HepG2 (cell line): ENCODE data around the gene SLC25A1. TPM values are rescaled to one million over a fixed set of nuclear protein-coding genes. Genes with fewer than 3 reads are reported as not detected.

Experiments used
- ATRX ChIP-seq: sonication (generic); formaldehyde crosslinking; IDR thresholded peaks from 2 replicates; pipeline ENCODE4 v1.4.0; 2020; ENCODE audit warnings: missing genetic modification reagents, borderline replicate concordance
- REPIN1 ChIP-seq: sonication (generic); formaldehyde crosslinking; IDR thresholded peaks from 2 replicates; pipeline ENCODE4 v1.8.0; 2022; ENCODE audit warnings: missing genetic modification reagents, low read depth, mild to moderate bottlenecking, borderline replicate concordance
- SRSF9 ChIP-seq: fragments of 200-400 bp; formaldehyde crosslinking; IDR thresholded peaks from 2 replicates; pipeline ENCODE4 v1.6.1; 2018; ENCODE audit warnings: borderline replicate concordance, mild to moderate bottlenecking, low read depth, low read length; ENCODE audit not compliant: insufficient read depth, poor library complexity, severe bottlenecking
- ZNF484 ChIP-seq: sonication (generic); formaldehyde crosslinking; IDR thresholded peaks from 2 replicates; pipeline ENCODE4 v1.5.1; 2020; ENCODE audit warnings: mild to moderate bottlenecking, low read depth, missing genetic modification reagents, borderline replicate concordance
- ZNF513 ChIP-seq: sonication (generic); formaldehyde crosslinking; conservative IDR thresholded peaks from 2 replicates; pipeline ENCODE4 v1.5.0; 2020; ENCODE audit warnings: missing genetic modification reagents
- ZNF556 ChIP-seq: sonication (generic); formaldehyde crosslinking; IDR thresholded peaks from 2 replicates; pipeline ENCODE4 v1.4.0; 2020; ENCODE audit warnings: mild to moderate bottlenecking, missing genetic modification reagents, borderline replicate concordance
- polyA plus RNA-seq, 8 experiments: library from polyadenylated mRNA; depleted of rRNA in 3 of 8; stranded (reverse) in 7 of 8; unstranded in 1 of 8; fragments of >200 nt; fragmentation: Illumina TruSeq in 4 of 8; extraction: Trizol in 4 of 8; gene quantifications; 2 replicates each; pipeline versions ENCODE4 v1.2.1 to v1.2.3, GENCODE V29; 2011 to 2016; ENCODE audit warnings: low read depth in 4 of 8, missing spikeins in 1 of 8, mixed read lengths in 1 of 8; ENCODE audit not compliant: insufficient read depth in 1 of 8
- total RNA-seq, 5 experiments: library from RNA; depleted of rRNA; stranded (reverse); fragments of >200 nt; fragmentation: Illumina TruSeq; extraction: Trizol; gene quantifications; 2 replicates each; pipeline ENCODE4 v1.2.3, GENCODE V29; 2016; ENCODE audit warnings: low read depth in 1 of 5
- TF ChIP-seq, protein P1 (sequence below): sonication (generic); formaldehyde crosslinking; IDR thresholded peaks from 2 replicates; pipeline ENCODE4 v1.5.1; 2020; ENCODE audit warnings: missing genetic modification reagents, mild to moderate bottlenecking, borderline replicate concordance
- TF ChIP-seq, protein P2 (sequence below): sonication (generic); formaldehyde crosslinking; IDR thresholded peaks from one replicate; pipeline ENCODE4 v1.5.1; 2020; ENCODE audit warnings: mild to moderate bottlenecking, missing genetic modification reagents; ENCODE audit errors: not compliant biosample characterization
- TF ChIP-seq, protein P3 (sequence below): sonication (generic); formaldehyde crosslinking; IDR thresholded peaks from 2 replicates; pipeline ENCODE4 v1.4.0; 2020; ENCODE audit warnings: missing genetic modification reagents, mild to moderate bottlenecking, borderline replicate concordance
- TF ChIP-seq, protein P4 (sequence below): sonication (generic); formaldehyde crosslinking; IDR thresholded peaks from 2 replicates; pipeline ENCODE4 v1.9.0; 2021; ENCODE audit warnings: missing genetic modification reagents, borderline replicate concordance

SLC25A1 gene
- total and polyA plus RNA-seq, 2 of the 13 experiments (the other 11 are each of a cell fraction or from before 2014, with no cell fraction given): 49.4 to 161 TPM

- TF ChIP-seq, protein P1, sequence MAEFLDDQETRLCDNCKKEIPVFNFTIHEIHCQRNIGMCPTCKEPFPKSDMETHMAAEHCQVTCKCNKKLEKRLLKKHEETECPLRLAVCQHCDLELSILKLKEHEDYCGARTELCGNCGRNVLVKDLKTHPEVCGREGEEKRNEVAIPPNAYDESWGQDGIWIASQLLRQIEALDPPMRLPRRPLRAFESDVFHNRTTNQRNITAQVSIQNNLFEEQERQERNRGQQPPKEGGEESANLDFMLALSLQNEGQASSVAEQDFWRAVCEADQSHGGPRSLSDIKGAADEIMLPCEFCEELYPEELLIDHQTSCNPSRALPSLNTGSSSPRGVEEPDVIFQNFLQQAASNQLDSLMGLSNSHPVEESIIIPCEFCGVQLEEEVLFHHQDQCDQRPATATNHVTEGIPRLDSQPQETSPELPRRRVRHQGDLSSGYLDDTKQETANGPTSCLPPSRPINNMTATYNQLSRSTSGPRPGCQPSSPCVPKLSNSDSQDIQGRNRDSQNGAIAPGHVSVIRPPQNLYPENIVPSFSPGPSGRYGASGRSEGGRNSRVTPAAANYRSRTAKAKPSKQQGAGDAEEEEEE (CRISPR knock-in tag): no peak
- no peak for TF ChIP-seq SRSF9
- TF ChIP-seq ZNF484 (CRISPR knock-in tag): no peak
- no peak for TF ChIP-seq ZNF513 (CRISPR knock-in tag)
- no peak; the same call in 1 of the 2 replicates for TF ChIP-seq REPIN1 (CRISPR knock-in tag)
- TF ChIP-seq, protein P2, sequence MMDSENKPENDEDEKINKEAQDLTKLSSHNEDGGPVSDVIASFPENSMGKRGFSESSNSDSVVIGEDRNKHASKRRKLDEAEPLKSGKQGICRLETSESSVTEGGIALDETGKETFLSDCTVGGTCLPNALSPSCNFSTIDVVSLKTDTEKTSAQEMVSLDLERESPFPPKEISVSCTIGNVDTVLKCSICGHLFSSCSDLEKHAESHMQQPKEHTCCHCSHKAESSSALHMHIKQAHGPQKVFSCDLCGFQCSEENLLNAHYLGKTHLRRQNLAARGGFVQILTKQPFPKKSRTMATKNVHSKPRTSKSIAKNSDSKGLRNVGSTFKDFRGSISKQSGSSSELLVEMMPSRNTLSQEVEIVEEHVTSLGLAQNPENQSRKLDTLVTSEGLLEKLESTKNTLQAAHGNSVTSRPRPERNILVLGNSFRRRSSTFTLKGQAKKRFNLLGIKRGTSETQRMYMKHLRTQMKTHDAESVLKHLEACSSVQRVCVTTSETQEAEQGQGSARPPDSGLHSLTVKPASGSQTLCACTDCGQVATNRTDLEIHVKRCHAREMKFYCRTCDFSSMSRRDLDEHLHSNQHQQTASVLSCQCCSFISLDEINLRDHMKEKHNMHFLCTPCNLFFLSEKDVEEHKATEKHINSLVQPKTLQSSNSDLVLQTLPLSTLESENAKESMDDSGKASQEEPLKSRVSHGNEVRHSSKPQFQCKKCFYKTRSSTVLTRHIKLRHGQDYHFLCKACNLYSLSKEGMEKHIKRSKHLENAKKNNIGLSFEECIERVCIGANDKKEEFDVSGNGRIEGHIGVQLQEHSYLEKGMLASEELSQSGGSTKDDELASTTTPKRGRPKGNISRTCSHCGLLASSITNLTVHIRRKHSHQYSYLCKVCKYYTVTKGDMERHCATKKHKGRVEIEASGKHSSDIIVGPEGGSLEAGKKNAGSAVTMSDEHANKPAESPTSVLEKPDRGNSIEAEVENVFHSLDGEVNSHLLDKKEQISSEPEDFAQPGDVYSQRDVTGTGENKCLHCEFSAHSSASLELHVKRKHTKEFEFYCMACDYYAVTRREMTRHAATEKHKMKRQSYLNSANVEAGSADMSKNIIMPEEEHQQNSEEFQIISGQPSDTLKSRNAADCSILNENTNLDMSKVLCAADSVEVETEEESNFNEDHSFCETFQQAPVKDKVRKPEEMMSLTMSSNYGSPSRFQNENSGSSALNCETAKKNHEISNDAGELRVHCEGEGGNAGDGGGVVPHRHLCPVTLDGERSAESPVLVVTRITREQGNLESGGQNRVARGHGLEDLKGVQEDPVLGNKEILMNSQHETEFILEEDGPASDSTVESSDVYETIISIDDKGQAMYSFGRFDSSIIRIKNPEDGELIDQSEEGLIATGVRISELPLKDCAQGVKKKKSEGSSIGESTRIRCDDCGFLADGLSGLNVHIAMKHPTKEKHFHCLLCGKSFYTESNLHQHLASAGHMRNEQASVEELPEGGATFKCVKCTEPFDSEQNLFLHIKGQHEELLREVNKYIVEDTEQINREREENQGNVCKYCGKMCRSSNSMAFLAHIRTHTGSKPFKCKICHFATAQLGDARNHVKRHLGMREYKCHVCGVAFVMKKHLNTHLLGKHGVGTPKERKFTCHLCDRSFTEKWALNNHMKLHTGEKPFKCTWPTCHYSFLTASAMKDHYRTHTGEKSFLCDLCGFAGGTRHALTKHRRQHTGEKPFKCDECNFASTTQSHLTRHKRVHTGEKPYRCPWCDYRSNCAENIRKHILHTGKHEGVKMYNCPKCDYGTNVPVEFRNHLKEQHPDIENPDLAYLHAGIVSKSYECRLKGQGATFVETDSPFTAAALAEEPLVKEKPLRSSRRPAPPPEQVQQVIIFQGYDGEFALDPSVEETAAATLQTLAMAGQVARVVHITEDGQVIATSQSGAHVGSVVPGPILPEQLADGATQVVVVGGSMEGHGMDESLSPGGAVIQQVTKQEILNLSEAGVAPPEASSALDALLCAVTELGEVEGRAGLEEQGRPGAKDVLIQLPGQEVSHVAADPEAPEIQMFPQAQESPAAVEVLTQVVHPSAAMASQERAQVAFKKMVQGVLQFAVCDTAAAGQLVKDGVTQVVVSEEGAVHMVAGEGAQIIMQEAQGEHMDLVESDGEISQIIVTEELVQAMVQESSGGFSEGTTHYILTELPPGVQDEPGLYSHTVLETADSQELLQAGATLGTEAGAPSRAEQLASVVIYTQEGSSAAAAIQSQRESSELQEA (CRISPR knock-in tag): no peak
- TF ChIP-seq ATRX (CRISPR knock-in tag): no peak
- no peak for TF ChIP-seq ZNF556 (CRISPR knock-in tag)
- TF ChIP-seq, protein P3, sequence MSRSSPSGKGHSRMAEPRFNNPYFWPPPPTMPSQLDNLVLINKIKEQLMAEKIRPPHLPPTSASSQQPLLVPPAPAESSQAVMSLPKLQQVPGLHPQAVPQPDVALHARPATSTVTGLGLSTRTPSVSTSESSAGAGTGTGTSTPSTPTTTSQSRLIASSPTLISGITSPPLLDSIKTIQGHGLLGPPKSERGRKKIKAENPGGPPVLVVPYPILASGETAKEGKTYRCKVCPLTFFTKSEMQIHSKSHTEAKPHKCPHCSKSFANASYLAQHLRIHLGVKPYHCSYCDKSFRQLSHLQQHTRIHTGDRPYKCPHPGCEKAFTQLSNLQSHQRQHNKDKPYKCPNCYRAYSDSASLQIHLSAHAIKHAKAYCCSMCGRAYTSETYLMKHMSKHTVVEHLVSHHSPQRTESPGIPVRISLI: no peak
- TF ChIP-seq, protein P4, sequence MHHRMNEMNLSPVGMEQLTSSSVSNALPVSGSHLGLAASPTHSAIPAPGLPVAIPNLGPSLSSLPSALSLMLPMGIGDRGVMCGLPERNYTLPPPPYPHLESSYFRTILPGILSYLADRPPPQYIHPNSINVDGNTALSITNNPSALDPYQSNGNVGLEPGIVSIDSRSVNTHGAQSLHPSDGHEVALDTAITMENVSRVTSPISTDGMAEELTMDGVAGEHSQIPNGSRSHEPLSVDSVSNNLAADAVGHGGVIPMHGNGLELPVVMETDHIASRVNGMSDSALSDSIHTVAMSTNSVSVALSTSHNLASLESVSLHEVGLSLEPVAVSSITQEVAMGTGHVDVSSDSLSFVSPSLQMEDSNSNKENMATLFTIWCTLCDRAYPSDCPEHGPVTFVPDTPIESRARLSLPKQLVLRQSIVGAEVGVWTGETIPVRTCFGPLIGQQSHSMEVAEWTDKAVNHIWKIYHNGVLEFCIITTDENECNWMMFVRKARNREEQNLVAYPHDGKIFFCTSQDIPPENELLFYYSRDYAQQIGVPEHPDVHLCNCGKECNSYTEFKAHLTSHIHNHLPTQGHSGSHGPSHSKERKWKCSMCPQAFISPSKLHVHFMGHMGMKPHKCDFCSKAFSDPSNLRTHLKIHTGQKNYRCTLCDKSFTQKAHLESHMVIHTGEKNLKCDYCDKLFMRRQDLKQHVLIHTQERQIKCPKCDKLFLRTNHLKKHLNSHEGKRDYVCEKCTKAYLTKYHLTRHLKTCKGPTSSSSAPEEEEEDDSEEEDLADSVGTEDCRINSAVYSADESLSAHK (CRISPR knock-in tag): no peak
These were observed 4.2 kb downstream of the SLC25A1 start (continued) for GRCh38 chr22:19174106-19175025.
